Hippocampal formation (tissue), 2 donors: Measurements from ENCODE around the gene STK11IP.
"Not testable (repeated sequence)": the region's sequence is repeated elsewhere in the genome, so short reads cannot be mapped to it uniquely, and the experiment has no call there.

Experiments
- DNase-seq, 2 donors: peaks; one replicate each; lab custom pipeline; 2025; lab: John Stamatoyannopoulos, UW

The STK11IP gene

DNA sequence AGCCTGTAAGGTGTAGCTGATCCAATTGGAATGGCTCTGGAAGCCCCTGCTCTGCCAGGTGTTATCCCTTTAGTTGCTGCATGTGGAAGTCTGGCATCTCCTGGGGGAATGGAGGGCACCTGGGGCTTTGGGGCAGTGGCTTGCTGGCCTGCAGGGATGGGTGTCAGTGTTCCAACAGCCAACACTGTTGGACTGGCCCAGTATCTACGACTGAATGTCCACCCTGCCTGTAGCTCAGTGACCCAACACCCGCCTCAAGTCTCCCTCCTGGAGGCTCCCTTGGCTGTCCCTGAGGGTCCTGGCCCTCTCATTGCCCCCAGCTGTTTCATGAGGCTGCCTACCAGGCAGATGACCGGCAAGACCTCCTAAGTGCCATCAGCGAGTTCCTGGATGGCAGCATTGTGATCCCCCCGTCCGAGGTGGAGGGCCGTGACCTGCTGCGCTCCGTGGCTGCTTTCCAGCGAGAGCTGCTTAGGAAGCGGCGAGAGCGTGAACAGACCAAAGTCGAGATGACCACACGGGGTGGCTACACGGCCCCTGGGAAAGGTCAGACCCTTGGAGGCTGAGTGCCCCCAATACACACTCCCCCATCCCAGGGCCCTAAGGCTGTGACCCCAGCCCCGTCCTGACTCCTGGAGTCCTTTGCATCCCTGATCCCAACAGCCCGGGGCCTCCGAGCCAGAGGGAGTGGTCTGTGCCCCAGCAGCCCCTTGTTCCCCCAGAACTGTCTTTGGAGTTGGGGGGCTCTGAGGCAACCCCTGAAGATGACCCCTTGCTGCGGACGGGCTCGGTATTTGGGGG, 37.5 kb downstream of the STK11IP start:
- DNase-seq: no peak

DNA sequence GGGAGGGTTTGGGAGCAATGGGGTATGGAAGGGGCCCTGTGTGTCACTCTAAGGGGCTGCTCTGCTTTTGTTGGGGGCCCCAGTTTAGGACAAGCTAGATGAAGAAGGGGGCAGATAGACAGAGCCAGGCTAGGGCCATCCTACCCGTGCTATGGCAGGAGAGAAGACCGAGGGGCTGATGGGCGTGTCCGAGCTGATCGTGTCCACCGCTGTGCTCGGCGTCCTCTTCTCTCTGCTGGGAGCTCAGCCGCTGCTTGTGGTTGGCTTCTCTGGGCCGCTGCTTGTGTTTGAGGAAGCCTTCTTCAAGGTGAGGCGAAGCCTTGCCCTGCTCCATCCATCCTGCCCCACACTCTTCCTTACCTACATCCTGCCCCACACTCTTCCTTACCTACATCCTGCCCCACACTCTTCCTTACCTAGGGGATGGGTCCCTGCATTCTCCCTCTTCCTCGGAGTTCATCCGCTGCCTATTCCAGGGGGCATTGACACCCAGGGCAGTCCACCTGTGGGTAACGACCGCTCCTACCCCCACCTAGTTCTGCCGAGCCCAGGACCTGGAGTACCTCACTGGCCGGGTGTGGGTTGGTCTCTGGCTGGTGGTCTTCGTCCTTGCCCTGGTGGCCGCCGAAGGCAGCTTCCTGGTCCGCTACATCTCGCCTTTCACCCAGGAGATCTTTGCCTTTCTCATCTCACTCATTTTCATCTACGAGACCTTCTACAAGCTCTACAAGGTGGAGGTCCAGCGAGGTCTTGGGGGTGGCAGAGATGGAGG, 38.7 kb downstream of the STK11IP start:
- no peak for DNase-seq

DNA sequence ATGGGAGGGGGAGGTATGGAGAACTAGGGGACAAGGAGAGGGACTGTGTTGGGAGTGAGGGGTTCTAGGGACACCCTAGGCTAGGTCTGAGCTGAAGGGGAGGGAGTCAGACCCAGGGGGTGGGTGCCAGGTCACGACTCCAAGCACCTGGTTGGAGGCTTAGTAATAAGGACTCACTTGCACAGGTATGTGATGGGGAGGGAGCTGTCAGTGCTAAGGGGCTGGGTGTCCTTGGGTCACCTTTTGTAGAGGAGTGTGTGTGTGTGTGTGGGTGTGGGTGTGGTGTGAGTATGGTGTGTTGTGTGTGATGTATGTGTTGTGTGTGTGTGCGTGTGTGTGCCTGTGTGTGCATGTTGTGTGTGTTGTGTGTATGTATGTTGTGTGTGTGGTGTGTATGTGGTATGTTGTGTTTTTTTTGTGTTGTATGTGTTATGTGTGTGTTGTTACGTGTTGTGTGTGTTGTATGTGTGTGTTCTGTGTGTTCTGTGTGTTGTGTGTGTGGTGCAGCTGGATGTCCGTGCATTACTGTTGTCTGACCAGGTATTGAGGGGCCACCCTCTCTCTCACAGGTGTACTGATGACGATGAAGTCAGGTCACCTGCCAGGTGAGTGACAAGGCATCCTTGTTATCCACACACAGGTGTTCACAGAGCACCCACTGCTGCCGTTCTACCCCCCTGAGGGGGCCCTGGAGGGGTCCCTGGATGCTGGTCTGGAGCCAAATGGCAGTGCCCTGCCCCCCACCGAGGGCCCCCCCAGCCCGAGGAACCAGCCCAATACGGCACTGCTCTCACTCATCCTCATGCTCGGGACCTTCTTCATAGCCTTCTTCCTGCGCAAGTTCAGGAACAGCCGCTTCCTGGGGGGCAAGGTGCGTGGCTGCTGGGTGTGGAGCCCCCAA, 39.5 kb downstream of the STK11IP start:
- no peak for DNase-seq

DNA sequence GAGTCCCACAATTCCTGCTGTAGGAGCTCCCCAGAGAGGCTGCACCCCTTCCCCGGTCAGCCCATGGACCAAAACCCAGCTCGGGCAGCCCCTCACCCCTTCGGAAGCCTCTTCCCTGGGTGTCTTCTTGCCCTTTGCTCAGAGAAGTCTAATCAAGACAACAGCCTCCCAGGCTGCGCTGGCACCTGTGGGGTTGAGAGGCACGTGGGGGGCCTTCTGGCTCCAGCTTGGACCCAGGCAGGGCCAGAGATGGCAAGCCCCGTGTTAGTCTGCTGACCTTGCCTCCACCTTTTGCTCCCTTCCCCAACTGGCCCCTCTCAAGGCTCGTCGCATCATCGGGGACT, 40.2 kb downstream of the STK11IP start:
- DNase-seq: no peak

DNA sequence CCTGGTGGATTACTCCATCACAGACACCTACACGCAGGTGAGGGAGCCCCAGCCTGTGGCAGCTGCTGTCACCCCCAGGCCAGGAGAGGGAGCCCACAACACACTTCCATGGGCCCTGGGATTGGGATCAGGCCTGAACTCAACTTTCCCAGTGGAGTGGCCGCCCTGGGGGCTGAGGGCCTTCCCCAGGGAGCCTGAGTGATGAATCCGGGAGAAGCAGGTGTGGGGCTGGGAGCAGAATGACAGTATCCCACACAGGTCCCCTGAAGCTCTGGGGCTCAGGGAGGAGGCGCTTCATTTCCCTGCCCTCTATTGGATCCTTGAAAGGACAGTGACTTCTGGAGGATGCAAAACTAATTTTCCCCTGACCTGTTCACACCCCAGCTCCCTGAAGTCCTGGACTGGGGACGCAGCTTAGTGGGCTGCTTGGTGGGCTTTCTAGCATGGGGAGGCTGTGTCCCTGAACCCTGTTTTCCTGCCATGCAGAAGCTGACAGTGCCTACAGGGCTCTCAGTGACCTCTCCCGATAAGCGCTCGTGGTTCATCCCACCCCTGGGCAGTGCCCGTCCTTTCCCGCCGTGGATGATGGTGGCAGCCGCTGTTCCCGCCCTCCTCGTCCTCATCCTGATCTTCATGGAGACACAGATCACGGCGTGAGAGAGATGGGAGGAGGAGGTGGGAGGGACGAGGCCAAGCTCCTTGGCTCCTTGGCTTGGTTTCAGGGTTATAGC, 40.7 kb downstream of the STK11IP start:
- no peak for DNase-seq

DNA sequence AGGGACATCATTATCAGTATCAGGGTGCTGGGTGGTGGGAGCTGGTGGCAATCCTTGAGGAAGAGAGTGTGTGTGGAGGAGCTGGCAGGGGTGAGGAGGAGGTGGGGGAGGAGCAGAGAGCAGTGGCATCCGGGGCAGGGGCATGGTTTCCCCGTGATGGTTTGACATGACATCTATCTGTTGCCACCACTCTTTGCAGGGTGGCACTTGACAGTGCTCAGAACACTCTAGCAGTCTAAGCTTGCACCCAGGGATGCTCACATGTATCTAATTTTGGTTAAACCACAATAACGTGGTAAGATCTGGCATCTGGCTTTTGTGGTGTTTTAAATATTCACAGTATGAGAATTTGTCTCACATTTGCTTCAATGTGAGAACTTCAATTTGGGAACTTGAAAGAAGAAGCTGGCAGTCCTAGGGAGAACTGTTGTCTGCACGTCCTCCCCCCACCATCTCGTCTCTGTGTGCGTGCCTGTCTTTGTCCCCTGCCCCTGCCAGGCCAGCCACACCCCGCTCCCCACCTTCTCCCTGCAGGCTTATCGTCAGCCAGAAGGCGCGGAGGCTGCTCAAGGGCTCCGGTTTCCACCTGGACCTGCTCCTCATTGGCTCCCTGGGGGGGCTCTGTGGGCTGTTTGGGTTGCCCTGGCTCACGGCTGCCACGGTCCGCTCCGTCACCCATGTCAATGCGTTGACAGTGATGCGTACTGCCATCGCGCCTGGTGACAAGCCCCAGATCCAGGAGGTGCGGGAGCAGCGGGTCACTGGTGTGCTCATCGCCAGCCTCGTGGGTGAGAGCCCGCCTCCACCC, 41.5 kb downstream of the STK11IP start:
- peak in 1 of 2 donors; percentile 44 for DNase-seq

DNA sequence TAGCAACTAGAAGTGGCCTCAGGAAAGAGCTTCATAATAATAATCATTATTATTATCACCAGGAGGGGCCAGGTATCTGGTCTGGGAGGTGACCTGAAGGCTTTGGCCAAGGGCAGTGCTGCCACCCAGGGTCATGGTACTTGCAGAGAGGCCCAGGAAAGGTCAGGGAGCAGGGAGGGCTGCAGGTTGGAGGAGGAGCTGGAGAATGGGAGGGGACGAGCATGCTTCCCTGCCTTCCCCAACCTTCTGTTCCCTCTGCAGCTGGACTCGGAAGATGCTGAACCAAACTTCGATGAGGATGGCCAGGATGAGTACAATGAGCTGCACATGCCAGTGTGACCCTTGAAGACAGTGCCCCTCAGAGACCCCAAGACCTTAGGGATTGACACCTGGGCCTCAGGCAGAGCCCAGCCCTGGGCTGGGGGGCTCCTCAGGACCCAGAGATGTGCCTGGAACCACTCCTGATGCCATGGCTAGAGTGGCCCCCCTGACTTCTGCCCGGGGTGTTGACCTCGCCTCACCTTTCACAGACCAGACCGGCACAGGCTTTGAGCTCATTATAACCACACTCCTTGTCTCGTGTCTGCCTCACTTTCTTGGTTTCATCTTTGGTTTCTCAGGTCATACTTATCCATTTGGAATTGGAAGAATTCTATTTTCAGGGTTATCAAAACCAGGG, 43.9 kb downstream of the STK11IP start:
- no peak for DNase-seq

DNA sequence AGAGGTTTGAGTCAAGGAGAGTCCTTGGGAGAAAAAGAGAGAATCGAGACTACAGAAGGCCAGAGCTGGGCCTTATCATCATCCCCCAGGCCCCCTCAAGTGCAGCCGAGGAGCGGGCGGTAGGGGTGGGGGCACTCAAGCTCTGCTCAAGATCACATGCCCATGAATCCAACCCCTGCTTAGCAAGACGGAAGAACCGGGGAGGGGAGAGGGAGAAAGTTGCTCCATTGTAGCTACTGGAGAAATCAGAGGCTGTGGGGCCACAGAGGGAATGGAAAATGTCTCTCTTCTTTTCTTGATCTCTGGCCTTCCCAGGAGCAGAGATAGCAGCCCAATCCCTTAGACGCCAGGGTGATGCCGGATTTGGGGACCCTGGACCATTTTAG, 44.4 kb downstream of the STK11IP start:
- no peak for DNase-seq

DNA sequence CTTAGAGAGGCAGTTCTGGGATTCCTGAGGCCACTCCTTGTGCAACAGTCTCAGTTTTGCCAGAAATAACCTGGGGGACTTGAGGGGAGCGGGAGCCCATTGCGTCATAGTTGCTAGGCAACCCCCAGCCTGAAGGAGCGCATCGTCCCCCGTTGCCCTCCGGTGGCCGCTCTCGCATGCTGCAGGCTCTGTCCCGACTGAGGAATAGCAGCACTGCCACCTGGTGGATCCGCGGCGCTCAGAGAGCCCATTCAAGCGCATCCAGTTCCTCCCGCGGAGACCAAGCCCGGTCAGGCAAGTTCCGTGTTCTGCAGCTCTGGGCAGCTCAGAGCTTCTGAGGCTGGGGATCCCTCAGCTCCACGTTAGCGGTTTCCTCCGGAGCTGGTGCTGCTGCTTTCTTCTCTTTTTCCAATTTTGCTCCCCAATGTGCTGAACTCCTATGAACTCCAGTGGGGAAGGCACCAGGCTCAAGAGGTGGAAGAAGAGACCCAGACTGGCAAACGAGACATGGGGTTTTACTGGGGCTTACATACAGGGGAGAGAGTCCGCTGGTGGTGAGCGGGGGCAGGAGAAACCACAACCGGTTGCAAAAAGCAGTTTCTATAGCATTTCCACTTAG, 44.9 kb downstream of the STK11IP start:
- peak; percentile 86 to 94 for DNase-seq

DNA sequence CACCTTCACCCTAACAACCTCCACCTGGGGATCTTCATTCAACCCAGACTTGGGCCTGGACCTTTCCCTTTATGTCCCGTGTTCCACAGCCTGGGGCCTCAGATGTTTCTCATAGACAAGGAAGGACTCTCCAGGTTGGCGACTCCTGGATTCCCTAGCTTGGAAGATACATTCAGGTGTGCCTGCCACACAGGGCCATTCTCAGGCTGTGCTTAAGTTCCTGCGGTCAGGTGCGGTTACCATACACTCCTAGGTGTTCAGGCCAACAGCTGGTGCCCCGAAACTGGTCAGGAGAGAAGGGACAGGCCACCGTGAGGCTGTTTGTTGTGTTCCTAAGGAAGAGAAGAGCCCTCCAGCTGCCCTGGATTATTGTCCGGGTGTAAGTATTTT, 45.4 kb downstream of the STK11IP start:
- no peak for DNase-seq

DNA sequence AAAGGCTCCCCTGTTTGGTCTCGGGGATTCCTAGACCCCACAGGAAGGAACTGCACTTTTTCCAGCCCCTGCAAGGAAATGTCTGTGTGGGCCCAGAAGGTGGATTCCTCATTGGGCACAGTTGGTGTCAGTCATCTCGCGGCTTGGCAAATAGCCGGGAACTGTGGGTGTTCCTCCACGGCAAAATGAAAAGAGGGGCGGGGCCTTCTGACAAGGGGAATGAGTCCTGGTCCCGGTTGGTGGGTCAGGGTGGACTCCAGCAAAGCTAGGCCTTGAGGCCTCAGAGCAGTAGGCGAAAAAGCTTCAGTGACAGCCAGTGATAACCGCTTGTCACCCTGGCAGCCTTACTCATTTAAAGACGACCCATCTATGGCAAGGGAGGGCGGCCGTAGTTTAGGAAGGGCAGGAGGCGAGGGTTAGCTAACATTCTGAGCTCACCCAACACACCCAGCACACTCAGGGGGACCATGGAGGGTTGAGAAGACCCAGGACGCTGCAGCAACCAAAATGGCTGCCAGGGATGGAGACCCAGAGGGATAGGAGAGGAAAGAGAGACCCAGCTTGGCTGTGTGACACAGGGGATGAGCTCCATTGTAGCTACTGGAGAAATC, 46.2 kb downstream of the STK11IP start:
- DNase-seq: no peak

DNA sequence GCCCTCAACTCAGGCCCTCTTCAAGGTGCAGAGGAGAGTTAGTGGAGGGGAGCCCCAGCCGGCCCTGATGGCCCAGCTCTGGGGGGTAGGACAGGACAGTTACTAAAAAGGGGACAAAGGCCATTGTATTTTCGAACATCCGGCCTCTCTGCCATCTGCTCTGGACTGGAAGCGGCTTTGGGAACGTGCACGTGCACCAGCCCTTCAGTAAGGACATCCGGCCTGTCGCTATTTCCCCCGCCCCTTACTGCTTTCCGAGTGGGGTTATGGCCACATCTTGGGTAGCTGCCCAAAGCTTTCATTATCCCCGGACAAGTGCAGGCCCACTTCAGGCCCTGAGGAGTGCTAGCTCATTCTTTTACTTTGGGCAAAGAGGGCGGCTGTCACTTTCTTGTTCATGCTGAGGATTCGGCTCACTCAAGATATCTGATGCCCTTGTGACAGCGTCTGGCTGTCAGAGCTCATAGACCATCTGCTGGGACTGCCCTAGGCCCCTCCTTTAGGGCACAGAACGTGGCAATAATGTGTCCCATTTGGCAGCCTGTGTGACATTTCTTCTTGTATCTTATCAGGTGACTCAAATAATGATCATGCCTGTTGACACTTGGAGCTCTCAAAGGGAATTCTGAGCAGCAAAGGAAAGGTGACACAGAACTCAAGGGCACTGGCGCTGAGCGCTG, 47.3 kb downstream of the STK11IP start:
- no peak for DNase-seq

DNA sequence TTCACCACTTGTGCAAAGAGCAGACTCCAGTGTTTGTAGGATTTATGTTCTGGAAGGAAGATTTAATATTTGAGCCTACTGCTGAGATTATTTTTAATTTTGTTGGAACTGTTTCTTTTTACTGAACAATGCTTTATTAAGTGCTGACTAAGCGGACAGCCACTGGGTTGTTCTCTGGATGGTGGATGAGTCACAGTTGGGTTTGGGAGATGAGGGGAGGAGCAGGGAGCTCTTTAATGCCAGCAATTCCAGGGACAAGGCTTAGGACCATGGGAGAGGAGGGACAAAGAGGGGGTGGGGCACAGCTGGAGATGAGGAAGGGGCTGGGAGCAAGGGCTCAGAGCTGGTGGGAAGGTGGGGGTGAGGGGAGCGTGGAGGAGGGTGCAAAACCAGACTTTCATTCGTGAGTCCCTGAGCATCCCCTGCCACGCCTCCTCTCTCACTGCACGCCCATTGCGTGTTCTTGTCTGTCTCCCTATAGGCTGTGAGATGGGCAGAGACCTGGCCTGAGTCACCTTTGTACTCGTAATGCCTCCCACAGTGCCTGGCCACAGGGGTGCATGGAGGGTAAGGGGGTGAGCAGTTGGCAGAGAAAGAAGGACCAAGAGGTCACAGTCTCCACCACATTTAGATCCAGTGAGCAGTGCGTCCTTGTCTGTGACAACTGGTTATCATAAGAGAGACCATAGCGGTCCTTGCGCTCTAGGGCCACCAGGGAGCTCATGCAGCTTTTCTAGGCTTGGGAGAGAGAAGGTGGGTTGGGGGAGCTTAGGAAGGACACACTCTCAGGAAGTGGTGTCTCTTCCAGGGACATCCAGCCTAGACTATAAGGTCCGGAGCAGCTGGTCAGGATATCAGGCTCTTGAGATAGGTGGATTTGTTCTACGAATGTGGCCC, 48.2 kb downstream of the STK11IP start:
- no peak for DNase-seq

DNA sequence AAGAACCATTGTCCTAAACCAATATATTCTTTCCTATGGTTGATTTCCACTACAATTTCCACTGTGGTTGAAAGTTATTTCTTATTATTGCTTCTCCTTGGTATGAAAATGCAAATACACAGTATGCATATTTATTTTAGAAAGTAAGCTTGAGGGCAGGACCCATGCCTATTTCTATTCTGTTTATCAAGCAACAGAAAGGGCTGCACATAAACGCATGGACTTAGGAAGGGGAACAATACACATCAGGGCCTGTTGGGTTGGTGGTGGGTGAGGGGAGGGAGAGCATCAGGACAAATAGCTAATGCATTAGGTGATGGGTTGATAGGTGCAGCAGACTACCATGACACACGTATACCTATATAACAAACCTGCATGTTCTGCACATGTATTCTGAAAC, 50.5 kb downstream of the STK11IP start:
- no peak for DNase-seq

DNA sequence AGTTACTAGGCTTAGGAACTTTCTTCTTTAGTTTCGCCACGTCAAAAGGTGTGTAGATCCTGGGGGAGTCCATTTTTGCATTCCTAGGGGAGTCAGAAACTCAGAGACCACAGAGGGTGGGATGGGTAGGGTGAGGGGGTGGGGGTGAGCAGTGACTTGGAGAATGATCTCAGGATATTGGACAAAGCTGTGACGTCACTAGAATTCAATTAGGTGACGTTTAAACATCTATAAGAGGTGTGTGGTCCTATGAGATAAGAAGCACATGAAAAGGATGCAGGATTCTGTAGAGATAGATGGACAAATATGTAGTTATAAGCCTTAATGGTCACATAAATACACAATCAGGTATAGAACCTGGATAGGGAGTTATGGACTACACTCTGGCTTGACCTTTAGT, 51.3 kb downstream of the STK11IP start:
- DNase-seq: no peak

DNA sequence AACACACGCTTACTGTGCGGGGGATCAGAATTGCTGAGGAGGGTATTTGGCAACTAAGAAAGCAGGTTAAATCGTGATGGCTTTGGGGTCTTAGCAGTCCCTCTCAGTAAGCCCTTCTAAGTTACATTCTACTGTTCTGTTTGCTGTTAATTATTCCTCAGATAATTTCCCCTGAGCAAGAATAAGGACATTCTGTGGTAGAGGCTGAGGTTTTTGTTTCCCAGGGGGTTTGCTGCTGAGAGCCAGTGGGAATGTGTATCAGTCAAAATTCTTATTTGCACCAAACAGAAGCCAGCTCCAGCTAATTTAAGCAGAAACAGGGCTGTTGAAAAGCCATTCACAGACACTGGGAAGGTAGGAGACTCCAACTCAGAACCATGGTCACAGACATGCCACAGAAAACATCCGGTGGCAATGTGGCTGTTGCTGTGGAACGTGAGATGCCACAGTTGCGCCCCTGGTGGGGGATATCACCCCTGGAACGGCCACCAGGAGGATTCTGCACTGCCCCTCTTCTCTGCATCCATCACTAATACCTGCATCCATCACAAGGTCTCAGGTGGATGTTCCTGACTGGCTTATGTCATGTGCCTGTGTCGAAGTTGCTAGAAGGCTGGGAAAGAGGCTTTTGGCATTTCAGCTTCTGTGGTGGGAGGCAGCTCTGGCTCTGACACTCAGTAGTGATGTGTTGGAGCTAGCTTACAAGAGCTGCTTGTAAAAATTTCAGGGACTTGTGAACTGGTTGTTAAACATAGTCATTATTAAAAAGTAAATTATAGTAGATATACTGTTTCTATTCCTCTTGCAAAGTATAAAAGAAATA, 53.0 kb downstream of the STK11IP start:
- no peak for DNase-seq

DNA sequence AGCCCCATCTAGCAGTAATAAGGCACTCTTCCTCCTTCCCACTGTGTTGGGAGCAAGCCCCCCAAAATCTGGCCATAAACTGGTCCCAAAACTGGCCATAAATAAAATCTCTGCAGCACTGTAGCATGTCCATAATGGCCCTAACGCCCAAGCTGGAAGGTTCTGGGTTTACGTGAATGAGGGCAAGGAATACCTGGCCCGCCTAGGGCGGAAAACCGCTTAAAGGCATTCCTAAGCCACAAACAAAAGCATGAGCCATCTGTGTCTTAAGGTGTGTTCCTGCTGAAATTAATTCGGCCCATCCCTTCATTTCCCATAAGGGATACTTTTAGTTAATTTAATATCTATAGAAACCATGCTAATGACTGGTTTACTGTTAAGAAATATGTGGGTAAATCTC, 54.0 kb downstream of the STK11IP start:
- not testable (repeated sequence) for DNase-seq
